Prostate gland (tissue), 2 donors: ENCODE results near the gene PTPRJ. TPM values are rescaled to one million over a fixed set of nuclear protein-coding genes. Genes with fewer than 3 reads are reported as not detected.
"Not testable (repeated sequence)": the region's sequence is repeated elsewhere in the genome, so short reads cannot be mapped to it uniquely, and the experiment has no call there.

Experiments
- DNase-seq: peaks from one replicate; pipeline ENCODE4 v3.0.0-alpha.2; 2019; ENCODE audit warnings: low spot score
- H3K27ac ChIP-seq, 2 donors: fragments of 200-600 bp; sonication (generic); 2 replicates each; pipeline ENCODE4 v1.5.1; 2017 to 2019
- H3K27me3 ChIP-seq: fragments of 200-600 bp; sonication (generic); replicated peaks from 2 replicates; pipeline ENCODE4 v1.5.1; 2019; ENCODE audit not compliant: insufficient read depth
- H3K36me3 ChIP-seq, 2 donors: fragments of 200-600 bp; sonication (generic); 1 replicate in 1 of 2; 2 replicates in 1 of 2; pipeline versions ENCODE4 v1.5.1 to v1.8.1; 2017 to 2019
- H3K4me1 ChIP-seq: fragments of 200-600 bp; sonication (generic); replicated peaks from 2 replicates; pipeline ENCODE4 v1.5.1; 2019
- H3K4me3 ChIP-seq, 2 donors: fragments of 200-600 bp; sonication (generic); 2 replicates each; pipeline ENCODE4 v1.5.1; 2017 to 2019
- H3K9me3 ChIP-seq: fragments of 200-600 bp; sonication (generic); 2 replicates; pipeline ENCODE4 v1.5.1; 2017
- CTCF ChIP-seq, 4 experiments: fragments of 200-600 bp in 2 of 4; fragments of 450-650 bp in 2 of 4; sonication (generic) in 2 of 4; IDR thresholded peaks; 1 replicate in 3 of 4; 2 replicates in 1 of 4; pipeline ENCODE4 v1.5.1; 2016 to 2019; ENCODE audit warnings: antibody characterized with exemption in 4 of 4, mild to moderate bottlenecking in 2 of 4, moderate library complexity in 2 of 4
- POLR2A ChIP-seq: fragments of 450-650 bp; IDR thresholded peaks from one replicate; pipeline ENCODE4 v1.6.1; 2016; ENCODE audit warnings: antibody characterized with exemption, mild to moderate bottlenecking
- POLR2AphosphoS5 ChIP-seq: sonication (generic); formaldehyde crosslinking; IDR thresholded peaks from one replicate; pipeline ENCODE4 v1.6.1; 2017; ENCODE audit warnings: antibody characterized with exemption
- WGBS: methylation state at CpG from one replicate; pipeline ENCODE4 v1.1.5; 2018; 5-methylcytosine and 5-hydroxymethylcytosine counted together
- intact Hi-C: fragments of 100-400 bp; cut with DNase I; formaldehyde crosslinking; loops from one replicate; pipeline ENCODE4 v1.14.2; 2022
- total RNA-seq, 2 donors: library from RNA; depleted of rRNA; stranded (reverse); fragments of >200 nt; gene quantifications; one replicate each; pipeline ENCODE4 v1.1.0, GENCODE V29; 2016

The PTPRJ gene
- total RNA-seq, 2 donors from 2014 or later, result 24.9 to 48.0 TPM

- 94% methylated on average over 22 of the region's 22 CpGs for WGBS
- H3K36me3 ChIP-seq, result no peaks in the 10 kb centered on the region
- intact Hi-C loops, result no loop called here
Observed at GRCh38 chr11:48127521-48128183, 147.3 kb downstream of the PTPRJ start.

GRCh38 chr11:48129697-48130395 lies 149.5 kb downstream of the PTPRJ start:
- Histone ChIP-seq H3K4me1 (no peaks in the 10 kb centered on the region), H3K36me3 (no peaks in the 10 kb centered on the region), H3K9me3 (no peaks in the 10 kb centered on the region), H3K27me3 (no peaks in the 10 kb centered on the region), H3K4me3 (no peak overlapping the region), H3K27ac (no peak overlapping the region)
- no peak for TF ChIP-seq POLR2AphosphoS5
- no peak for TF ChIP-seq CTCF (IDR thresholded peaks at IDR 0.05)
- no peak for TF ChIP-seq POLR2A
- DNase-seq, result no peak
- WGBS, result 95% methylated on average over 6 of the region's 6 CpGs
- intact Hi-C loops, result no loop called here

More at GRCh38 chr11:48127521-48128183, 147.3 kb downstream of the PTPRJ start:
- no peak for DNase-seq
- no peaks in the 10 kb centered on the region for H3K4me1 ChIP-seq
- H3K4me3 ChIP-seq, result no peak overlapping the region
- TF ChIP-seq CTCF (IDR thresholded peaks at IDR 0.05) (no peak), POLR2AphosphoS5 (no peak), POLR2A (no peak)
- H3K27ac ChIP-seq, result no peak overlapping the region
- H3K9me3 ChIP-seq, result no peaks in the 10 kb centered on the region
- no peaks in the 10 kb centered on the region for H3K27me3 ChIP-seq

- H3K36me3 ChIP-seq, result no peaks in the 10 kb centered on the region
- no peaks in the 10 kb centered on the region for H3K9me3 ChIP-seq
- no peak for TF ChIP-seq POLR2A
- 94% methylated on average over 10 of the region's 10 CpGs for WGBS
- no peaks in the 10 kb centered on the region for H3K4me1 ChIP-seq
- DNase-seq, result no peak
- H3K4me3 ChIP-seq, result no peak overlapping the region
- H3K27me3 ChIP-seq, result no peaks in the 10 kb centered on the region
- no peak overlapping the region for H3K27ac ChIP-seq
- intact Hi-C loops, result no loop called here
Observed at GRCh38 chr11:48134221-48134922, 154.0 kb downstream of the PTPRJ start.

- TF ChIP-seq POLR2A (no peak), POLR2AphosphoS5 (no peak), CTCF (IDR thresholded peaks at IDR 0.05) (no peak)
- no peaks in the 10 kb centered on the region for H3K4me1 ChIP-seq
- intact Hi-C loops, result no loop called here
- no peak overlapping the region for H3K4me3 ChIP-seq
- H3K27ac ChIP-seq, result no peak overlapping the region
- DNase-seq, result no peak
- H3K27me3 ChIP-seq, result no peaks in the 10 kb centered on the region
- no peaks in the 10 kb centered on the region for H3K9me3 ChIP-seq
- H3K36me3 ChIP-seq, result no peaks in the 10 kb centered on the region
Observed at GRCh38 chr11:48138222-48138621, 157.9 kb downstream of the PTPRJ start.

- H3K4me1 ChIP-seq, H3K27ac ChIP-seq, H3K4me3 ChIP-seq, H3K9me3 ChIP-seq, intact Hi-C loops, H3K36me3 ChIP-seq, DNase-seq, H3K27me3 ChIP-seq: not testable (repeated sequence)
- WGBS, result 98% methylated on average over 3 of the region's 3 CpGs
Observed at GRCh38 chr11:48139896-48140295, 159.5 kb downstream of the PTPRJ start.
